OCI-LY3 (cell line): ENCODE results near the gene ADAM29.
A peak's percentile ranks its signal among the peaks of the same experiment; 100 is the strongest.
"Not testable (repeated sequence)": the region's sequence is repeated elsewhere in the genome, so short reads cannot be mapped to it uniquely, and the experiment has no call there.

Experiments
- H2AFZ ChIP-seq: fragments of 200-600, 300-600 bp; shearing (Covaris generic); 2 replicates; pipeline ENCODE4 v1.6.0; 2014; ENCODE audit warnings: antibody characterized with exemption, low read depth, low read length
- H3K27ac ChIP-seq: fragments of 200-600, 300-600 bp; sonication (generic); 2 replicates; pipeline ENCODE4 v1.5.1; 2014; ENCODE audit warnings: mild to moderate bottlenecking, low read length, moderate library complexity, mixed read lengths
- H3K27me3 ChIP-seq: fragments of 200-600, 300-600 bp; sonication (generic); 2 replicates; pipeline ENCODE4 v1.6.1; 2014; ENCODE audit warnings: low read depth, low read length, mixed read lengths
- H3K36me3 ChIP-seq: fragments of 200-600, 300-600 bp; sonication (generic); replicated peaks from 2 replicates; pipeline ENCODE3; 2014; ENCODE audit warnings: low read depth, low read length, mixed read lengths
- H3K4me1 ChIP-seq: fragments of 300-600, 200-600 bp; sonication (generic); 2 replicates; pipeline ENCODE4 v1.6.1; 2014; ENCODE audit warnings: low read length, mixed read lengths
- H3K4me2 ChIP-seq: fragments of 200-600, 300-600 bp; sonication (generic); 2 replicates; pipeline ENCODE4 v1.6.1; 2014; ENCODE audit warnings: low read length, mixed read lengths
- H3K4me3 ChIP-seq: fragments of 300-600, 200-600 bp; sonication (generic); 2 replicates; pipeline ENCODE4 v1.5.1; 2014; ENCODE audit warnings: antibody characterized with exemption, mild to moderate bottlenecking, low read length, moderate library complexity
- H3K79me2 ChIP-seq: fragments of 300-600, 200-600 bp; shearing (Covaris generic); 2 replicates; pipeline ENCODE4 v1.6.1; 2014; ENCODE audit warnings: mild to moderate bottlenecking, low read length, mixed read lengths
- H3K9ac ChIP-seq: fragments of 300-600, 200-600 bp; shearing (Covaris generic); 2 replicates; pipeline ENCODE4 v1.6.0; 2014; ENCODE audit warnings: mild to moderate bottlenecking, low read length, moderate library complexity
- H3K9me3 ChIP-seq: fragments of 200-600, 300-600 bp; shearing (Covaris generic); 2 replicates; pipeline ENCODE4 v1.6.1; 2014; ENCODE audit warnings: low read length, mixed read lengths; ENCODE audit not compliant: insufficient read depth
- H4K20me1 ChIP-seq: fragments of 200-600, 300-600 bp; sonication (generic); 2 replicates; pipeline ENCODE4 v1.6.1; 2016; ENCODE audit warnings: low read length, mixed read lengths; ENCODE audit not compliant: insufficient read depth
- EZH2phosphoT487 ChIP-seq: fragments of 200-600 bp; shearing (Covaris generic); IDR thresholded peaks from 2 replicates; pipeline ENCODE4 v1.6.1; 2018; ENCODE audit warnings: antibody characterized with exemption, mixed run types, low read depth
- TF ChIP-seq, protein P1 (sequence below): fragments of 200-600, 300-600 bp; sonication (generic); IDR thresholded peaks from 2 replicates; pipeline ENCODE4 v1.5.1; 2014; ENCODE audit warnings: antibody characterized with exemption, low read length, low read depth

ADAM29 gene

DNA sequence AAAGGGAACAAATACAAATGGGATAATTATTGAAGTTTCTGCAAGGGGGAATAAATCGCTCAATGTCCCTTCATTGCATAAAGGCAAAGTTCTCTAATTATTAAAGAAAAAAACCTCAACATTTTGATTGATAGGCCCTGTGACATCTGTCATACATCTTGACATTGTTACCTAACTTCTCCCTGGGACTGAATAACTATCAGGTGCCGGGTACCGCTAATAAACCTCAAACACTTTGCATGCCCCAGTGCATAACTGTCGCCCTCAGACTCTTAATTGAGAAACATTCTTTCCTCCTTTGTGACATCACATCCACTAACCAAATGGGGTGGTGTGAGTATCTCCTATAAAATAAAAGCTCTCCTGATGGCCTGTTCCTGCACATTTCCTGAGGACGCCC is at the start of gene ADAM29:
Gene ADAM29 (plus strand): TSS at position 301 of the 400 bp plus-strand sequence. CDS start 57,168 bp downstream, outside the sequence.
- Histone ChIP-seq H3K4me2 (peak within 1 kb of the TSS; percentile 31), H3K79me2 (no peaks in the 10 kb centered on the region)
- TF ChIP-seq, protein P1, sequence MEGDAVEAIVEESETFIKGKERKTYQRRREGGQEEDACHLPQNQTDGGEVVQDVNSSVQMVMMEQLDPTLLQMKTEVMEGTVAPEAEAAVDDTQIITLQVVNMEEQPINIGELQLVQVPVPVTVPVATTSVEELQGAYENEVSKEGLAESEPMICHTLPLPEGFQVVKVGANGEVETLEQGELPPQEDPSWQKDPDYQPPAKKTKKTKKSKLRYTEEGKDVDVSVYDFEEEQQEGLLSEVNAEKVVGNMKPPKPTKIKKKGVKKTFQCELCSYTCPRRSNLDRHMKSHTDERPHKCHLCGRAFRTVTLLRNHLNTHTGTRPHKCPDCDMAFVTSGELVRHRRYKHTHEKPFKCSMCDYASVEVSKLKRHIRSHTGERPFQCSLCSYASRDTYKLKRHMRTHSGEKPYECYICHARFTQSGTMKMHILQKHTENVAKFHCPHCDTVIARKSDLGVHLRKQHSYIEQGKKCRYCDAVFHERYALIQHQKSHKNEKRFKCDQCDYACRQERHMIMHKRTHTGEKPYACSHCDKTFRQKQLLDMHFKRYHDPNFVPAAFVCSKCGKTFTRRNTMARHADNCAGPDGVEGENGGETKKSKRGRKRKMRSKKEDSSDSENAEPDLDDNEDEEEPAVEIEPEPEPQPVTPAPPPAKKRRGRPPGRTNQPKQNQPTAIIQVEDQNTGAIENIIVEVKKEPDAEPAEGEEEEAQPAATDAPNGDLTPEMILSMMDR: no peak
- TF ChIP-seq EZH2phosphoT487: no peak

DNA sequence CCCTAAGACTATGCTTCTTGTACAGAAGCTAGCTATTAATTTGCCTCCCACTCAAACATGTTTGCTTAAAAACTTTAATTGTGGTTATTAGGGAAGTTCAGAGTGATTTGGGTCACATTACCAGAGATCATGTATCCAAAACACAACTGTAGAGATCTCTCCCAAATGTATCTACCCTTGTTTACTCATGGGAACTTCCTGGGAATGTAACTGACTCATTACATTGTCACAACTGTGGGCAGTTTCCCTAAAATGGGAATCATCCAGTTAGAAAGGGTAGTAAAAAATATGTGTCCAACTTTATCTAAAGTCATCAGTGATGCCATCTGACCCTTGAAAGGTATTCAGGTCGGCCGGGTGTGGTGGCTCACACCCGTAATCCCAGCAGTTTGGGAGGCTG is 48.8 kb upstream of the ADAM29 start:
- Histone ChIP-seq H4K20me1 (no peaks in the 10 kb centered on the region), H3K9me3 (no peaks in the 10 kb centered on the region), H3K79me2 (no peaks in the 10 kb centered on the region), H3K36me3 (peaks cover 5% of the 10 kb centered on the region), H3K27me3 (no peaks in the 10 kb centered on the region), H3K4me3 (no peak overlapping the region), H3K27ac (no peak overlapping the region), H3K4me2 (no peak overlapping the region), H3K9ac (no peak overlapping the region), H3K4me1 (peaks cover 4% of the 10 kb centered on the region), H2AFZ (no peak overlapping the region)
- TF ChIP-seq, protein P1: no peak
- no peak for TF ChIP-seq EZH2phosphoT487

More for the DNA sequence above, at the start of gene ADAM29:
- H3K9ac ChIP-seq: peak within 1 kb of the TSS; percentile 41
- peaks cover 9% of the 10 kb centered on the region; the same call in 1 of the 2 replicates for H3K9me3 ChIP-seq
- H3K36me3 ChIP-seq: peaks cover 28% of the 10 kb centered on the region
- peaks cover 32% of the 10 kb centered on the region for H3K4me1 ChIP-seq
- peak within 1 kb of the TSS; percentile 70 for H2AFZ ChIP-seq
- no peaks in the 10 kb centered on the region for H3K27me3 ChIP-seq
- 0 out of 2 replicates have a peak within 1 kb of the TSS, but pooled peaks have one; percentile 1 for H3K4me3 ChIP-seq
- peak within 1 kb of the TSS; percentile 80 for H3K27ac ChIP-seq
- H4K20me1 ChIP-seq: no peaks in the 10 kb centered on the region

DNA sequence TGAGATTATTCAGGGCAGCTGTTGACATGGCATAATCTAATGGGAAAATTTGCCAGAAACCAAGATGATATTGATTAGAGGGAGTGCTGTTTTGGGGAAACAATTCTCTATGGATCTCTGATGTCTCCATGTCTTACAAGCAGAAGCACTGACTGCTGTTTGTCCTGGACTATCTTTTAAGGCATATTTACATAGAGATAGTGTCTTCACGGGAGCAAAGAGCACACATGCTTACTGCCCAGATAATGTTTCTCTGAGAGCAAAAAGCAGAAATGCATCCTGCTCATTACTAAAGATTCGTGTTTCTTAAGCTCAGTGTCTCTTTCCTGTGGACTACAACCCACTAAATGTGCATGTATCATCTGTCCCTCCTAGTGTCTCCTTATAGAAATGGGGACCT is 47.8 kb upstream of the ADAM29 start:
- Histone ChIP-seq H3K9ac (no peak overlapping the region), H3K36me3 (peaks cover 10% of the 10 kb centered on the region), H3K27ac (no peak overlapping the region), H3K9me3 (no peaks in the 10 kb centered on the region), H3K4me3 (no peak overlapping the region), H3K4me1 (peaks cover 14% of the 10 kb centered on the region), H3K79me2 (no peaks in the 10 kb centered on the region), H2AFZ (no peak overlapping the region), H3K27me3 (no peaks in the 10 kb centered on the region), H4K20me1 (no peaks in the 10 kb centered on the region), H3K4me2 (no peak overlapping the region)
- TF ChIP-seq EZH2phosphoT487: no peak
- TF ChIP-seq, protein P1: no peak

DNA sequence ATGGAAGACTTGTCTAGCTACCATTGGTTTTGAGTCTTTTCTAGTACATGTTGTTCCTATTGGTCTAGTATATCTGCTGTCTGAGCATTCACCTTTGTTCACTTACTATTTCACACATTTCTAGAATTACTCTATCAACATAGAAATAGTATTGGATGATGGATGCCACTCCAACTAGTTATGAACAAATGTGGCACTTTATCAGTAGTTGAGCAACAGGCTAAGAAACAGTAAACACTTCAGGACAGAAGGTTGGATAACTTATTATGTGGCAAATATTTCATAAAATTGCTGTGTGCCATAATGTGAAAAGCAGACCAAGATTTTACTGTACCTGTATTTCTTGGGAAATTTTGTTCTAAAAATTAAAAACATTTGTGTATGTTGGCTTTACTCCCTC is 46.8 kb upstream of the ADAM29 start:
- H2AFZ ChIP-seq: no peak overlapping the region
- TF ChIP-seq, protein P1: no peak
- TF ChIP-seq EZH2phosphoT487: no peak

DNA sequence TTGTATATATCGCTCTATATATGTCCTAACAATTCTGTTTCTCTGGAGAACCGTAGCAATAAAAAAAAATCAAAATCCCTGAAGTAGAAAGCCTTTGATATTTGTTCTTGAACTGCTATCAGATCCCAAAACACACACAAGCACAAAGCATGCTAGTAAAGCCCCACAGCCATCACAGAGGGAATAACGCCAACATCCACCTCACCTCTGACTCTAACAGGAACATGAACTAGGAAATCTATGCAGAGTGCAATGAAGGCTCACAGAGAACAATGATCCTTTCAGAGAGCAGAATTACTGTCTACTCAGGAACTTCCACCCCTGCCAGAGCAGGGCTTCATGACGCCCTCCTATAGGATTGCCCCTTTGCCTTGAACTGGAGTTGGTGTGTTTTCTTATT is 45.0 kb upstream of the ADAM29 start:
- H3K4me2 ChIP-seq: not testable (repeated sequence)

More for the DNA sequence above, 46.8 kb upstream of the ADAM29 start:
- peaks cover 14% of the 10 kb centered on the region for H3K36me3 ChIP-seq
- H3K4me2 ChIP-seq: no peak overlapping the region
- H3K27me3 ChIP-seq: no peaks in the 10 kb centered on the region
- no peak overlapping the region for H3K27ac ChIP-seq
- H4K20me1 ChIP-seq: no peaks in the 10 kb centered on the region
- H3K79me2 ChIP-seq: no peaks in the 10 kb centered on the region
- H3K4me1 ChIP-seq: peaks cover 14% of the 10 kb centered on the region
- H3K4me3 ChIP-seq: no peak overlapping the region
- H3K9ac ChIP-seq: no peak overlapping the region
- H3K9me3 ChIP-seq: no peaks in the 10 kb centered on the region

More for the DNA sequence above, 45.0 kb upstream of the ADAM29 start:
- peaks cover 14% of the 10 kb centered on the region for H3K36me3 ChIP-seq
- H3K9ac ChIP-seq, H3K9me3 ChIP-seq, H3K27ac ChIP-seq, H2AFZ ChIP-seq, H4K20me1 ChIP-seq, H3K27me3 ChIP-seq, H3K4me3 ChIP-seq, H3K79me2 ChIP-seq: not testable (repeated sequence)
- peaks cover 14% of the 10 kb centered on the region for H3K4me1 ChIP-seq
